HepG2 (cell line): ENCODE data around the gene HPCAL1. TPM values are rescaled to one million over a fixed set of nuclear protein-coding genes. Genes with fewer than 3 reads are reported as not detected.
A peak's percentile ranks its signal among the peaks of the same experiment; 100 is the strongest.

Experiments
- ATAC-seq: fragments of 200-7000 bp; cut with Tn5 transposase; 3 replicates; pipeline ENCODE4 v1.9.1; 2020; ENCODE audit warnings: mild to moderate bottlenecking, moderate library complexity
- BruUV-seq: library from RNA; stranded (reverse); fragments of 400-500 nt; replicated peaks from 2 replicates; lab custom pipeline; 2021; lab: Mats Ljungman, UMichigan
- CTCF ChIA-PET: fragments of 300-600 bp; formaldehyde crosslinking; extraction: SDS; loops from one replicate; lab custom pipeline; 2021; ENCODE audit warnings: low total read pairs, inconsistent platforms, low intra/inter-chr PET ratio; lab: Yijun Ruan, JAX
- POLR2A ChIA-PET: fragments of 350-600 bp; sonication (Branson Sonifier 250); formaldehyde crosslinking; loops from one replicate; lab custom pipeline; 2020; ENCODE audit warnings: antibody characterized with exemption, inconsistent platforms; lab: Yijun Ruan, JAX
- DNase-seq: peaks from one replicate; pipeline ENCODE4 v3.0.0-alpha.2; 2015; ENCODE audit warnings: low spot score
- FAIRE-seq: peaks from 3 replicates; lab custom pipeline; 2011; peaks lifted over from hg19 to GRCh38; lab: Jason Lieb, UNC
- H2AFZ ChIP-seq: one replicate; pipeline ENCODE4 v1.6.1; 2011; ENCODE audit warnings: low read length, inconsistent platforms
- H3K27ac ChIP-seq: fragments of 300-600 bp; 3 replicates; pipeline ENCODE4 v1.8.0; 2011; ENCODE audit warnings: mixed run types, mild to moderate bottlenecking, mixed read lengths, low read length, inconsistent platforms; ENCODE audit not compliant: insufficient read depth; ENCODE audit errors: extremely low read length
- H3K27me3 ChIP-seq, 2 experiments: fragments of 200-600 bp in 1 of 2; 2 replicates in 1 of 2; 3 replicates in 1 of 2; pipeline versions ENCODE4 v1.6.0 to v1.8.0; 2011; ENCODE audit warnings: low read length in 2 of 2, mild to moderate bottlenecking in 2 of 2, moderate library complexity in 2 of 2, inconsistent platforms in 1 of 2; ENCODE audit not compliant: insufficient read depth in 2 of 2, control insufficient read depth in 1 of 2
- H3K36me3 ChIP-seq, 2 experiments: fragments of 200-600 bp in 1 of 2; replicated peaks in 1 of 2; 2 replicates in 1 of 2; 3 replicates in 1 of 2; pipeline versions ENCODE4 v1.5.1 to v1.8.0; 2011; ENCODE audit warnings: low read length in 2 of 2, inconsistent platforms in 1 of 2; ENCODE audit not compliant: insufficient read depth in 2 of 2, control insufficient read depth in 1 of 2
- H3K4me1 ChIP-seq: 2 replicates; pipeline ENCODE4 v1.5.1; 2012; ENCODE audit warnings: low read length, inconsistent platforms; ENCODE audit not compliant: insufficient read depth
- H3K4me2 ChIP-seq: 2 replicates; pipeline ENCODE4 v1.6.0; 2011; ENCODE audit warnings: low read depth, low read length, inconsistent platforms
- H3K4me3 ChIP-seq, 3 experiments: fragments of 200-600 bp in 1 of 3; sonication (generic), shearing (Covaris generic) in 1 of 3; replicated peaks in 1 of 3; 2 replicates each; pipeline ENCODE4 v1.5.1; 2011 to 2016; ENCODE audit warnings: low read length in 3 of 3, inconsistent platforms in 2 of 3, low read depth in 2 of 3, mild to moderate bottlenecking in 2 of 3, control low read depth in 1 of 3, mixed read lengths in 1 of 3; ENCODE audit not compliant: insufficient read depth in 1 of 3
- H3K79me2 ChIP-seq: one replicate; pipeline ENCODE4 v1.6.1; 2011; ENCODE audit warnings: low read length, inconsistent platforms; ENCODE audit not compliant: insufficient read depth
- H3K9ac ChIP-seq: 2 replicates; pipeline ENCODE4 v1.6.0; 2011; ENCODE audit warnings: mild to moderate bottlenecking, low read depth, low read length, inconsistent platforms; ENCODE audit not compliant: insufficient read depth
- H3K9me3 ChIP-seq: 2 replicates; pipeline ENCODE4 v1.5.1; 2012; ENCODE audit warnings: mild to moderate bottlenecking, low read length
- H4K20me1 ChIP-seq: 2 replicates; pipeline ENCODE4 v1.6.0; 2011; ENCODE audit warnings: inconsistent platforms, mild to moderate bottlenecking, low read length, moderate library complexity; ENCODE audit not compliant: insufficient read depth
- EHMT2 ChIP-seq: fragments of 200-600 bp; sonication (generic); IDR thresholded peaks from 2 replicates; pipeline ENCODE4 v1.7.0; 2017; ENCODE audit warnings: antibody characterized with exemption, low read depth, low read length, borderline replicate concordance
- KDM1A ChIP-seq: IDR thresholded peaks from 2 replicates; pipeline ENCODE4 v1.6.1; 2016; ENCODE audit warnings: missing compliant biosample characterization
- MTF2 ChIP-seq: sonication (generic); formaldehyde crosslinking; IDR thresholded peaks from 2 replicates; pipeline ENCODE4 v1.5.0; 2020; ENCODE audit warnings: missing genetic modification reagents, borderline replicate concordance
- WGBS: methylation state at CpG from one replicate; pipeline ENCODE4 v1.1.6; 2017; ENCODE audit warnings: low lambda C conversion rate; 5-methylcytosine and 5-hydroxymethylcytosine counted together
- in situ Hi-C: cut with HindIII; loops from 2 replicates; pipeline ENCODE4 v1.10.0; 2017; ENCODE audit warnings: low pct_unique_long_range_greater_than_20kb; ENCODE audit not compliant: extremely low pct_ligation_motif_present
- intact Hi-C: fragments of 100-400 bp; cut with micrococcal nuclease; formaldehyde crosslinking; loops from one replicate; pipeline ENCODE4 v1.10.0; 2022; ENCODE audit not compliant: unreplicated experiment
- polyA plus RNA-seq, 8 experiments: library from polyadenylated mRNA; depleted of rRNA in 3 of 8; stranded (reverse) in 7 of 8; unstranded in 1 of 8; fragments of >200 nt; fragmentation: Illumina TruSeq in 4 of 8; extraction: Trizol in 4 of 8; gene quantifications; 2 replicates each; pipeline versions ENCODE4 v1.2.1 to v1.2.3, GENCODE V29; 2011 to 2016; ENCODE audit warnings: low read depth in 4 of 8, missing spikeins in 1 of 8, mixed read lengths in 1 of 8; ENCODE audit not compliant: insufficient read depth in 1 of 8
- total RNA-seq, 5 experiments: library from RNA; depleted of rRNA; stranded (reverse); fragments of >200 nt; fragmentation: Illumina TruSeq; extraction: Trizol; gene quantifications; 2 replicates each; pipeline ENCODE4 v1.2.3, GENCODE V29; 2016; ENCODE audit warnings: low read depth in 1 of 5
- TF ChIP-seq, protein P1 (sequence below): sonication (generic); formaldehyde crosslinking; IDR thresholded peaks from 2 replicates; pipeline ENCODE4 v1.8.0; 2022; ENCODE audit warnings: mild to moderate bottlenecking, missing genetic modification reagents; ENCODE audit not compliant: insufficient replicate concordance
- TF ChIP-seq, protein P2 (sequence below): sonication (generic); formaldehyde crosslinking; IDR thresholded peaks from 2 replicates; pipeline ENCODE4 v1.8.0; 2022; ENCODE audit warnings: mild to moderate bottlenecking, missing genetic modification reagents, moderate library complexity
- TF ChIP-seq, protein P3 (sequence below): sonication (generic); formaldehyde crosslinking; IDR thresholded peaks from 2 replicates; pipeline ENCODE4 v1.5.0; 2020; ENCODE audit warnings: mild to moderate bottlenecking, missing genetic modification reagents
- TF ChIP-seq, protein P4 (sequence below): sonication (generic); formaldehyde crosslinking; IDR thresholded peaks from 2 replicates; pipeline ENCODE4 v1.5.0; 2020; ENCODE audit warnings: missing genetic modification reagents, mild to moderate bottlenecking, borderline replicate concordance

HPCAL1 gene
- total and polyA plus RNA-seq, 2 of the 13 experiments (the other 11 are each of a cell fraction or from before 2014, with no cell fraction given): 29.5 to 29.9 TPM

DNA sequence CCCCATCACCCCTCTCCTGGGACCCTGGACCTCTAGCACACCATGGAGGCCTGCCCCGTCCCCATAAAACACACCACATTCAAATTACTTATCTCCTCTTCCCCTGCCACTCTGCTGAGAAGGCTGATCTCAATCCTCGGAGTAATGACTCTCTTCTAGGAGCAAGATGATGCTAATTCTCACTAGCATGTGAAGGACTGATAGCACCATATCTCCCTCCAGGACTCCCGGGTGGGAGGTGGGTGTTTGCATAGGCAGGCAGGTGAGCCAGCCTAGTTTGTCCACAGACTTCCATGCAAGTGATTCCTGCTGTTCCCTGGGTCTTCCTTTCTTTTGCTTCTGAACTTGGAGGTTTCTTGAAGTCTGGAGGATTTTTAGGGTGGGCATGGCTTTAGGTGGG is 40.5 kb downstream of the HPCAL1 start:
- POLR2A ChIA-PET: interaction anchor here (1.3 kb wide), 1 partner anchor 25 kb away, joined by 3 read pairs; no protein-coding TSS in a partner anchor
- TF ChIP-seq, protein P1, sequence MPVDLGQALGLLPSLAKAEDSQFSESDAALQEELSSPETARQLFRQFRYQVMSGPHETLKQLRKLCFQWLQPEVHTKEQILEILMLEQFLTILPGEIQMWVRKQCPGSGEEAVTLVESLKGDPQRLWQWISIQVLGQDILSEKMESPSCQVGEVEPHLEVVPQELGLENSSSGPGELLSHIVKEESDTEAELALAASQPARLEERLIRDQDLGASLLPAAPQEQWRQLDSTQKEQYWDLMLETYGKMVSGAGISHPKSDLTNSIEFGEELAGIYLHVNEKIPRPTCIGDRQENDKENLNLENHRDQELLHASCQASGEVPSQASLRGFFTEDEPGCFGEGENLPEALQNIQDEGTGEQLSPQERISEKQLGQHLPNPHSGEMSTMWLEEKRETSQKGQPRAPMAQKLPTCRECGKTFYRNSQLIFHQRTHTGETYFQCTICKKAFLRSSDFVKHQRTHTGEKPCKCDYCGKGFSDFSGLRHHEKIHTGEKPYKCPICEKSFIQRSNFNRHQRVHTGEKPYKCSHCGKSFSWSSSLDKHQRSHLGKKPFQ (CRISPR knock-in tag): no peak
- no peak for TF ChIP-seq KDM1A (CRISPR knock-in tag)
- no peak for TF ChIP-seq MTF2 (CRISPR knock-in tag)
- TF ChIP-seq EHMT2: no peak
- TF ChIP-seq, all 625 proteins: peak for 0
- H3K79me2 ChIP-seq: peaks cover 36% of the 10 kb centered on the region
- DNase-seq (no peak), ATAC-seq (no peak), FAIRE-seq (no peak)
- no peak overlapping the region for H2AFZ ChIP-seq
- no peak overlapping the region for H3K4me2 ChIP-seq
- WGBS: 96% methylated on average over 3 of the region's 3 CpGs
- intact Hi-C loops: no loop called here
- peaks cover 0 to 2% of the 10 kb centered on the region in 2 experiments; a peak in 1 of 5 replicates for H3K36me3 ChIP-seq
- in situ Hi-C loops: no loop called here
- H3K9ac ChIP-seq: no peak overlapping the region
- peaks cover 21% of the 10 kb centered on the region for H3K4me1 ChIP-seq
- H4K20me1 ChIP-seq: peaks cover 10% of the 10 kb centered on the region; the same call in 1 of the 2 replicates
- H3K27me3 ChIP-seq: no peaks in the 10 kb centered on the region
- CTCF ChIA-PET: no interaction called here
- no TSS peak for BruUV-seq
- no peaks in the 10 kb centered on the region for H3K9me3 ChIP-seq
- no peak overlapping the region for H3K4me3 ChIP-seq
- no peak overlapping the region for H3K27ac ChIP-seq

DNA sequence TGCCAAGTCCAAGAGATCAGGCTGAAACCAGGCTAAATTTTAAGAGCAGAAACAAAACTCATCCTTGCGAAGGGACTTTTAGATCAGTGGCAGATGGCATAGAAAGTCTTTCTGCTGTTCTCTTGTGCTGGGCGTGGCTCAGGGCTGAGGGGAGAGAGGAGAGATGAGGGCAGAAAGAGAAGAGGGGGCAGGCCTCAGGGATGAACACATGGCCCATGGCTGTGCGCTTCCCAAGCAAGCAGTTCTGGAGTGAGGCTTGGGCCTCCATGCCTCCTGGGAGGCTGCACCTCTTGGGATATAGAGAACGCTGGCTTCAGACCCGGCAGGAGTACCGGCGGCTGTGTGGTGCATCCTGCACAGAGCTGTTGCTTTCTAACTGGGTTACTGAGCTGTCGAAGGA is 41.0 kb downstream of the HPCAL1 start:
- WGBS: 85% methylated on average over 8 of the region's 8 CpGs
- H2AFZ ChIP-seq: no peak overlapping the region
- H3K4me2 ChIP-seq: no peak overlapping the region
- ATAC-seq: no peak
- ChIA-PET CTCF (no interaction called here), POLR2A (interaction anchor here (1.3 kb wide), 1 partner anchor 25 kb away, joined by 3 read pairs; no protein-coding TSS in a partner anchor)
- no peak overlapping the region for H3K9ac ChIP-seq
- no peak for DNase-seq
- peaks cover 10% of the 10 kb centered on the region; the same call in 1 of the 2 replicates for H4K20me1 ChIP-seq
- no peak overlapping the region for H3K27ac ChIP-seq
- no TSS peak for BruUV-seq
- H3K27me3 ChIP-seq: no peaks in the 10 kb centered on the region
- in situ Hi-C loops: no loop called here
- no peak overlapping the region for H3K4me3 ChIP-seq
- FAIRE-seq: no peak
- no peaks in the 10 kb centered on the region for H3K9me3 ChIP-seq
- H3K4me1 ChIP-seq: peaks cover 18% of the 10 kb centered on the region
- TF ChIP-seq, protein P2, sequence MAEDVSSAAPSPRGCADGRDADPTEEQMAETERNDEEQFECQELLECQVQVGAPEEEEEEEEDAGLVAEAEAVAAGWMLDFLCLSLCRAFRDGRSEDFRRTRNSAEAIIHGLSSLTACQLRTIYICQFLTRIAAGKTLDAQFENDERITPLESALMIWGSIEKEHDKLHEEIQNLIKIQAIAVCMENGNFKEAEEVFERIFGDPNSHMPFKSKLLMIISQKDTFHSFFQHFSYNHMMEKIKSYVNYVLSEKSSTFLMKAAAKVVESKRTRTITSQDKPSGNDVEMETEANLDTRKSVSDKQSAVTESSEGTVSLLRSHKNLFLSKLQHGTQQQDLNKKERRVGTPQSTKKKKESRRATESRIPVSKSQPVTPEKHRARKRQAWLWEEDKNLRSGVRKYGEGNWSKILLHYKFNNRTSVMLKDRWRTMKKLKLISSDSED (CRISPR knock-in tag): no peak
- TF ChIP-seq, protein P3, sequence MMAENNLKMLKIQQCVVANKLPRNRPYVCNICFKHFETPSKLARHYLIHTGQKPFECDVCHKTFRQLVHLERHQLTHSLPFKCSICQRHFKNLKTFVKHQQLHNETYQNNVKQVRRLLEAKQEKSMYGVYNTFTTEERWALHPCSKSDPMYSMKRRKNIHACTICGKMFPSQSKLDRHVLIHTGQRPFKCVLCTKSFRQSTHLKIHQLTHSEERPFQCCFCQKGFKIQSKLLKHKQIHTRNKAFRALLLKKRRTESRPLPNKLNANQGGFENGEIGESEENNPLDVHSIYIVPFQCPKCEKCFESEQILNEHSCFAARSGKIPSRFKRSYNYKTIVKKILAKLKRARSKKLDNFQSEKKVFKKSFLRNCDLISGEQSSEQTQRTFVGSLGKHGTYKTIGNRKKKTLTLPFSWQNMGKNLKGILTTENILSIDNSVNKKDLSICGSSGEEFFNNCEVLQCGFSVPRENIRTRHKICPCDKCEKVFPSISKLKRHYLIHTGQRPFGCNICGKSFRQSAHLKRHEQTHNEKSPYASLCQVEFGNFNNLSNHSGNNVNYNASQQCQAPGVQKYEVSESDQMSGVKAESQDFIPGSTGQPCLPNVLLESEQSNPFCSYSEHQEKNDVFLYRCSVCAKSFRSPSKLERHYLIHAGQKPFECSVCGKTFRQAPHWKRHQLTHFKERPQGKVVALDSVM (CRISPR knock-in tag): peak; percentile 88
- TF ChIP-seq, protein P4, sequence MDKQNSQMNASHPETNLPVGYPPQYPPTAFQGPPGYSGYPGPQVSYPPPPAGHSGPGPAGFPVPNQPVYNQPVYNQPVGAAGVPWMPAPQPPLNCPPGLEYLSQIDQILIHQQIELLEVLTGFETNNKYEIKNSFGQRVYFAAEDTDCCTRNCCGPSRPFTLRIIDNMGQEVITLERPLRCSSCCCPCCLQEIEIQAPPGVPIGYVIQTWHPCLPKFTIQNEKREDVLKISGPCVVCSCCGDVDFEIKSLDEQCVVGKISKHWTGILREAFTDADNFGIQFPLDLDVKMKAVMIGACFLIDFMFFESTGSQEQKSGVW: no peak
- TF ChIP-seq, all 625 proteins: peak for 1
- Histone ChIP-seq H3K79me2 (peaks cover 32% of the 10 kb centered on the region), H3K36me3 (no peaks in the 10 kb centered on the region; a peak in 1 of 5 replicates)
- intact Hi-C loops: no loop called here
